PFSK-1 (cell line): ENCODE data around the gene VSIG10.

ENCODE experiments used
- FOXP2 ChIP-seq: optimal IDR thresholded peaks from 2 replicates; pipeline ENCODE3; 2011; ENCODE audit warnings: borderline replicate concordance, control low read depth, inconsistent platforms; ENCODE audit not compliant: insufficient read depth; ENCODE audit errors: extremely low read length, extremely low read depth
- POLR2AphosphoS5 ChIP-seq: IDR thresholded peaks from 2 replicates; pipeline ENCODE4 v1.6.1; 2012; ENCODE audit warnings: low read depth, mild to moderate bottlenecking, control low read depth, low read length, moderate library complexity
- REST ChIP-seq, 2 experiments: IDR thresholded peaks; 2 replicates each; pipeline versions ENCODE4 v1.6.1 to v1.8.0; 2011 to 2012; ENCODE audit warnings: low read depth in 2 of 2, low read length in 2 of 2, control low read depth in 1 of 2, inconsistent platforms in 1 of 2, mild to moderate bottlenecking in 1 of 2, moderate library complexity in 1 of 2; ENCODE audit not compliant: insufficient read depth in 1 of 2
- SIN3A ChIP-seq: IDR thresholded peaks from 2 replicates; pipeline ENCODE4 v1.6.1; 2012; ENCODE audit warnings: mild to moderate bottlenecking, low read length, moderate library complexity, borderline replicate concordance; ENCODE audit not compliant: insufficient read depth
- TAF1 ChIP-seq: IDR thresholded peaks from 2 replicates; pipeline ENCODE4 v1.6.1; 2012; ENCODE audit warnings: low read length, control low read depth, borderline replicate concordance; ENCODE audit not compliant: insufficient read depth

The VSIG10 gene

GRCh38 chr12:118070650-118071049, 33.2 kb downstream of the VSIG10 start:
- TF ChIP-seq REST (IDR thresholded peaks at IDR 0.05; ENCODE audit: insufficient read depth in 1 of 2, low read depth in 2 of 2, low read length in 2 of 2) = no peak
- no peak for TF ChIP-seq TAF1
- no peak for TF ChIP-seq POLR2AphosphoS5
- TF ChIP-seq SIN3A = no peak
- TF ChIP-seq FOXP2 = no peak

- no peak for TF ChIP-seq POLR2AphosphoS5
- no peak for TF ChIP-seq REST (IDR thresholded peaks at IDR 0.05; ENCODE audit: insufficient read depth in 1 of 2, low read depth in 2 of 2, low read length in 2 of 2)
- no peak for TF ChIP-seq TAF1
- TF ChIP-seq FOXP2 = no peak
- TF ChIP-seq SIN3A = no peak
Observed at GRCh38 chr12:118068445-118068844, 35.4 kb downstream of the VSIG10 start.

GRCh38 chr12:118065380-118065779, 38.4 kb downstream of the VSIG10 start:
- TF ChIP-seq TAF1 (no peak), REST (IDR thresholded peaks at IDR 0.05; ENCODE audit: insufficient read depth in 1 of 2, low read depth in 2 of 2, low read length in 2 of 2) (no peak), SIN3A (no peak), POLR2AphosphoS5 (no peak), FOXP2 (no peak)

- TF ChIP-seq SIN3A (no peak), POLR2AphosphoS5 (no peak), TAF1 (no peak)
Observed at GRCh38 chr12:118064608-118065007, 39.2 kb downstream of the VSIG10 start.

GRCh38 chr12:118063576-118064391, 40.0 kb downstream of the VSIG10 start:
- TF ChIP-seq REST (IDR thresholded peaks at IDR 0.05; ENCODE audit: insufficient read depth in 1 of 2, low read depth in 2 of 2, low read length in 2 of 2) = no peak
- no peak for TF ChIP-seq FOXP2
- TF ChIP-seq TAF1 = no peak
- no peak for TF ChIP-seq POLR2AphosphoS5
